GM23248 (cell line): Measurements from ENCODE around the gene AKR1C1. TPM values are rescaled to one million over a fixed set of nuclear protein-coding genes. Genes with fewer than 3 reads are reported as not detected.
A peak's percentile ranks its signal among the peaks of the same experiment; 100 is the strongest.
"Not testable (repeated sequence)": the region's sequence is repeated elsewhere in the genome, so short reads cannot be mapped to it uniquely, and the experiment has no call there.

Experiments used
- DNase-seq: peaks from one replicate; pipeline ENCODE4 v3.0.0-alpha.2; 2015
- H2AFZ ChIP-seq: fragments of 200-600 bp; sonication (generic); 2 replicates; pipeline ENCODE4 v1.6.1; 2016; ENCODE audit warnings: antibody characterized with exemption
- H3F3A ChIP-seq: fragments of 200-600 bp; sonication (generic); 2 replicates; pipeline ENCODE4 v1.6.1; 2016; ENCODE audit warnings: mild to moderate bottlenecking, antibody characterized with exemption, mixed run types; ENCODE audit not compliant: insufficient read depth
- H3K27ac ChIP-seq: fragments of 200-600 bp; sonication (generic); 2 replicates; pipeline ENCODE4 v1.5.1; 2016; ENCODE audit warnings: mild to moderate bottlenecking
- H3K27me3 ChIP-seq: fragments of 200-600 bp; sonication (generic); replicated peaks from 2 replicates; pipeline ENCODE4 v1.6.1; 2016; ENCODE audit warnings: mild to moderate bottlenecking; ENCODE audit not compliant: insufficient read depth
- H3K36me3 ChIP-seq: fragments of 200-600 bp; sonication (generic); 2 replicates; pipeline ENCODE4 v1.6.1; 2016; ENCODE audit warnings: low read depth, mild to moderate bottlenecking
- H3K4me1 ChIP-seq: fragments of 200-600 bp; sonication (generic); 2 replicates; pipeline ENCODE4 v1.6.1; 2016; ENCODE audit warnings: mild to moderate bottlenecking; ENCODE audit not compliant: insufficient read depth
- H3K4me2 ChIP-seq: fragments of 200-600 bp; sonication (generic); one replicate; pipeline ENCODE4 v1.6.1; 2016; ENCODE audit warnings: mild to moderate bottlenecking; ENCODE audit not compliant: unreplicated experiment
- H3K4me3 ChIP-seq: fragments of 200-600 bp; sonication (generic); 2 replicates; pipeline ENCODE4 v1.5.1; 2016; ENCODE audit warnings: mild to moderate bottlenecking
- H3K79me2 ChIP-seq: fragments of 200-600 bp; sonication (generic); 2 replicates; pipeline ENCODE4 v1.6.1; 2016; ENCODE audit warnings: mild to moderate bottlenecking; ENCODE audit not compliant: insufficient read depth
- H3K9ac ChIP-seq: fragments of 200-600 bp; sonication (generic); 2 replicates; pipeline ENCODE4 v1.6.1; 2016; ENCODE audit warnings: mild to moderate bottlenecking
- H3K9me2 ChIP-seq: fragments of 200-600 bp; sonication (generic); 2 replicates; pipeline ENCODE4 v1.6.1; 2016; ENCODE audit warnings: mixed run types, mild to moderate bottlenecking, moderate library complexity; ENCODE audit not compliant: insufficient read depth
- H3K9me3 ChIP-seq: fragments of 200-600 bp; sonication (generic); one replicate; pipeline ENCODE4 v1.6.1; 2017; ENCODE audit warnings: low read depth
- H4K20me1 ChIP-seq: fragments of 200-600 bp; sonication (generic); 2 replicates; pipeline ENCODE4 v1.6.0; 2016; ENCODE audit not compliant: insufficient read depth
- EZH2 ChIP-seq: fragments of 200-600 bp; sonication (generic); IDR thresholded peaks from 2 replicates; pipeline ENCODE4 v1.6.1; 2018; ENCODE audit warnings: antibody characterized with exemption, mild to moderate bottlenecking; ENCODE audit not compliant: insufficient read depth, poor library complexity, severe bottlenecking
- EZH2phosphoT487 ChIP-seq: fragments of 200-600 bp; sonication (generic); IDR thresholded peaks from 2 replicates; pipeline ENCODE4 v1.6.1; 2018; ENCODE audit warnings: antibody characterized with exemption, moderate library complexity, mild to moderate bottlenecking, low read depth; ENCODE audit not compliant: insufficient read depth
- WGBS, 2 experiments: methylation state at CpG; one replicate each; pipeline ENCODE4 v1.1.6; 2015 to 2017; ENCODE audit warnings: low lambda C conversion rate in 2 of 2, low coverage in 1 of 2; ENCODE audit errors: missing lambda C conversion rate in 2 of 2; 5-methylcytosine and 5-hydroxymethylcytosine counted together
- in situ Hi-C: fragments of 300-500 bp; cut with MboI; formaldehyde crosslinking; loops from 2 replicates; pipeline ENCODE4 v1.15.0; 2020
- polyA plus RNA-seq: library from polyadenylated mRNA; unstranded; fragments of >200 nt; fragmentation: Nextera tagmentation; extraction: Ambion mirVana; gene quantifications from 2 replicates; pipeline ENCODE4 v1.2.1, GENCODE V29; 2016
- total RNA-seq: library from RNA; depleted of rRNA; stranded (reverse); fragments of >200 nt; shearing (Covaris generic); gene quantifications from 2 replicates; pipeline ENCODE4 v1.2.3, GENCODE V29; 2014

Gene AKR1C1
- total and polyA plus RNA-seq, 2 experiments from 2014 or later = 39.4 to 44.5 TPM

DNA sequence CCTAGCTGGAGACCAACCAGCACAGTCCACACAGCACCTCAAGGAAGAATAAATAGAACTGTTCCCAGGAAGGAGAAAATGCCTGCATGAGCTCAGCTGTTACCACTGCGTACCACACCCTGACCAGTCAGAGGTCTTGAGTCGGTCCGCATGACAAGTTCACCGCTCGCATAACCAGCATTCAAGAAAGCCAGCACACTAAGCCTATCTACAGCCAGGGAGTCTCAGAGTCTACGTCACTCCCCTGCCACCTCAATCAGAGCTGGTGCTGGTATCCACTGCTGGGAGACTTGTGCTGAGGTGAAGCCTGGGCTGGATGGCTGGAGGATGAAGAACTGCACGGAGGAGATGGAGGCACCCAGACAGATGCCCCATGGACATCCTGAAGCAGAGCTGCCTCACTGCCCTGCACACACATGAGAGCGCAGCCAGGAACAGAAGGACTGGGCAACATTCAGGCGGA lies 19.6 kb downstream of the AKR1C1 start:
- H4K20me1 ChIP-seq = no peaks in the 10 kb centered on the region
- H3K4me2 ChIP-seq = no peak overlapping the region
- TF ChIP-seq EZH2 (no peak), EZH2phosphoT487 (no peak)
- H3K4me3 ChIP-seq = no peak overlapping the region
- no peaks in the 10 kb centered on the region for H3K9me3 ChIP-seq
- no peaks in the 10 kb centered on the region for H3K27me3 ChIP-seq
- H3K79me2 ChIP-seq = no peaks in the 10 kb centered on the region
- DNase-seq = peak; percentile 46
- H3K4me1 ChIP-seq = peaks cover 4% of the 10 kb centered on the region; the same call in 1 of the 2 replicates
- in situ Hi-C loops = no loop called here
- WGBS, 2 experiments = 95% methylated on average over 9 of the region's 9 CpGs
- H3F3A ChIP-seq = no peaks in the 10 kb centered on the region
- no peak overlapping the region for H3K9ac ChIP-seq
- no peak overlapping the region for H3K27ac ChIP-seq
- H2AFZ ChIP-seq = no peak overlapping the region
- no peaks in the 10 kb centered on the region for H3K36me3 ChIP-seq
- no peaks in the 10 kb centered on the region for H3K9me2 ChIP-seq

DNA sequence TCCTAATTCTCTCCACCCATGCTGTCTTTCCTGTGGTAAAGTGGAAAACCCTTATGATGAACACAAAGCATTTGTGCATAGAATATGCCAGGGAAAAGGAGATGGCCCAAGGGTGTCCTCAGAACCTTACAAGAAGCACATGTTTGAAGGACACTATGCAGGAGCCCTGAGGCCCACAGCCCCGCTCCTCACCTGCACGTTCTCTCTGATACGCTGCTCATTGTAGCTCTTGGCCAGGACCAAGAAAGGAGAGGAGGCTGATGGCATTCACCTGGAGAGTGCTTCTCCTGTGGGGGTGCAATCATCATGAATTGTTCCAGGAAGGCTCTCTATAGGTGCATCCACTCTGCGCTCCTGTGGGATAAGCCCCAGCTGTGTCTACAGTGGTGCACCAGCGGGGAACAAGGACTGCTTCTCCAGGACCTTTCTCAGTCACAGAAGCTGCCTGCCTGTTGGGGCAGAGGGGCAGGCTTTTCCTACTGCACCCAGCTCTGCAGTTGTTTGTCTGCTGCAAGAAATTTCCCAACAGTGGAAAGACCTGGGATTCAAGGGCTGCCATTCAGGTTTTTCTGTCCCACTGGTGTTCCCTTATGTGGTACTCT lies 20.5 kb downstream of the AKR1C1 start:
- H3K9me3 ChIP-seq = no peaks in the 10 kb centered on the region
- TF ChIP-seq EZH2 = no peak
- no peak for TF ChIP-seq EZH2phosphoT487
- in situ Hi-C loops = no loop called here
- H3K4me3 ChIP-seq = no peak overlapping the region
- H3F3A ChIP-seq = no peaks in the 10 kb centered on the region
- H3K4me2 ChIP-seq = no peak overlapping the region
- DNase-seq = no peak
- H3K27me3 ChIP-seq = no peaks in the 10 kb centered on the region
- H2AFZ ChIP-seq = no peak overlapping the region
- H4K20me1 ChIP-seq = no peaks in the 10 kb centered on the region
- 97 to 98% methylated on average over 5 of the region's 5 CpGs for WGBS, 2 experiments
- no peaks in the 10 kb centered on the region for H3K9me2 ChIP-seq
- H3K36me3 ChIP-seq = no peaks in the 10 kb centered on the region
- H3K27ac ChIP-seq = no peak overlapping the region
- H3K79me2 ChIP-seq = no peaks in the 10 kb centered on the region
- peaks cover 4% of the 10 kb centered on the region; the same call in 1 of the 2 replicates for H3K4me1 ChIP-seq
- no peak overlapping the region for H3K9ac ChIP-seq

- peaks cover 4% of the 10 kb centered on the region; the same call in 1 of the 2 replicates for H3K4me1 ChIP-seq
- H4K20me1 ChIP-seq = no peaks in the 10 kb centered on the region
- H3K9me2 ChIP-seq = no peaks in the 10 kb centered on the region
- H3K27me3 ChIP-seq = no peaks in the 10 kb centered on the region
- H3K4me2 ChIP-seq = no peak overlapping the region
- no peaks in the 10 kb centered on the region for H3K9me3 ChIP-seq
- no peak overlapping the region for H3K27ac ChIP-seq
- DNase-seq = no peak
- H3K9ac ChIP-seq = no peak overlapping the region
- H3F3A ChIP-seq = no peaks in the 10 kb centered on the region
- TF ChIP-seq EZH2phosphoT487 = no peak
- no peak for TF ChIP-seq EZH2
- H2AFZ ChIP-seq = no peak overlapping the region
- WGBS, 2 experiments = 97 to 98% methylated on average over 10 of the region's 10 CpGs
- in situ Hi-C loops = no loop called here
- no peaks in the 10 kb centered on the region for H3K79me2 ChIP-seq
- H3K36me3 ChIP-seq = no peaks in the 10 kb centered on the region
- no peak overlapping the region for H3K4me3 ChIP-seq
Observed at GRCh38 chr10:4984223-4984622, 21.0 kb downstream of the AKR1C1 start.

DNA sequence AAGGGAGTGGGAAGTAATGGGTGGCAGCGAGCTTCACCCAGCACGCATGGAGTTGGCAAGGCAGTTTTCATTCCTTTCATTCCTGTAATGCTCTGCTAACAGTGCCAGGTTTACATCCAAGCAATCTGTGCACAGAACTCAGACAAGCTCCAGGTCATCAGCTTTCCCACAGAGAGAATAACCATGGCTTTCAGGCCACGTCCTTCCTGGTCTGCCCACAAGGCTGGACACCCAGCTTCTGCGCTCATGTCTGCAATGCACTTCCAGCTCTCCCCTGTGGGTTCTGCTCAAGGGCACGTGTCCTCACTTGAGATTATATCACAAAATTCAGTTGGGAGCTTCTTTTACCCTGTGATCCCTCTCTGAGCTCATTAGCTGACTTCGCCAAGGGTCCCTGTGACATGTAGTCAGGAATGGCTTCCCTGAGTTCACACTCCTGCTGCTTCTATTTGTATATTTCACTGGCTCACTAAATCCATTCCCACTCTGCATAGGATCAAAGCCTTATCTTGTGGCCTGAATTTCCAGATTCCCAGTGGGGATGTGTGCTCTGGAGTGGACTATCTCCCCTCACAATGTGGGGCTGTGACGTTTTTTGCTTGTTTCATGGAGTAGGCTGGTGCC lies 21.9 kb downstream of the AKR1C1 start:
- 58 to 60% methylated on average over 7 of the region's 7 CpGs for WGBS, 2 experiments
- TF ChIP-seq EZH2 (no peak), EZH2phosphoT487 (no peak)
- no peaks in the 10 kb centered on the region for H3K36me3 ChIP-seq
- DNase-seq = peak; percentile 49
- H3K4me3 ChIP-seq = no peak overlapping the region
- no peak overlapping the region for H2AFZ ChIP-seq
- no peaks in the 10 kb centered on the region for H3F3A ChIP-seq
- no peak overlapping the region for H3K4me2 ChIP-seq
- H3K9me2 ChIP-seq = no peaks in the 10 kb centered on the region
- H3K4me1 ChIP-seq = peaks cover 4% of the 10 kb centered on the region; the same call in 1 of the 2 replicates
- in situ Hi-C loops = no loop called here
- no peaks in the 10 kb centered on the region for H4K20me1 ChIP-seq
- H3K27me3 ChIP-seq = no peaks in the 10 kb centered on the region
- no peak overlapping the region for H3K27ac ChIP-seq
- no peaks in the 10 kb centered on the region for H3K9me3 ChIP-seq
- H3K79me2 ChIP-seq = no peaks in the 10 kb centered on the region
- H3K9ac ChIP-seq = no peak overlapping the region

DNA sequence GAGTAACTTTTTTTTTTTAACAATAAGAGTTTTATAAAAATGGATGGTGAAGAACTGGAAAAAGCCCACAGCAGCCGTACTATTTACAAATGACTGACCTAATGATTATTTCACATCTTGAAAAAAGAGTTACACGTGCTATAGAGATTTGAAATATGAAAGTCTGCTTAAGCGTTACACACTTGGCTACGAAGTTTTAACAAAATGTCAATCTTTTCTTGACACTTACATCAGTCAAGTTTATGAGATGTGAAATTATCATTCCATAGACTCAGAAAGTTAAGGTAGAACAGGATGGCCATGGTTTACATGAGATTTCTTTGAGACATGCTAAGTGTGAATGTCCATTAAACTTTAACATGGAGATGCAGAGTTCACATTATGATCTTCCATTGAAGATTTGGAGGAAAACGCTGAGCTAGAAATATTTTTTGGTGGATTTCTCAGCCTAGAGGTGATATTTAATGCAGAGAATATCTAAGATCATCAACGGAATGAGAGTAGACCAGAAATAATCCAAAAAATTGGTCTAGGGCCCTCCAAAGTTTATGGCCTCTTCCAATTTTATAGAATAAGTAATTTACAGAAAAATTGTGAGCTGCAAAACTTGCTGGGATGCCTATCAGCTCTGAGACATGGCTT lies 24.9 kb downstream of the AKR1C1 start:
- H3K4me2 ChIP-seq, H3K27me3 ChIP-seq, H3K27ac ChIP-seq, H3K9me2 ChIP-seq, H3K4me3 ChIP-seq, H3K9ac ChIP-seq, H3K79me2 ChIP-seq, H3K4me1 ChIP-seq, DNase-seq, in situ Hi-C loops, H4K20me1 ChIP-seq, H2AFZ ChIP-seq, H3K9me3 ChIP-seq, H3K36me3 ChIP-seq, H3F3A ChIP-seq: not testable (repeated sequence)
- WGBS, 2 experiments = 85 to 91% methylated on average over 6 of the region's 6 CpGs
